Hematopoietic multipotent progenitor cell treated with erythropoietin and hydrocortisone succinate and interleukin-3 and kit ligand, for 8 days (in vitro differentiated cells): ENCODE measurements around the gene SKAP1.
A peak's percentile ranks its signal among the peaks of the same experiment; 100 is the strongest.
"Not testable (repeated sequence)": the region's sequence is repeated elsewhere in the genome, so short reads cannot be mapped to it uniquely, and the experiment has no call there.

Source experiments
- DNase-seq: peaks from one replicate; pipeline ENCODE4 v3.0.0-alpha.2; 2015

The SKAP1 gene

GRCh38 chr17:48410821-48411220, 19.2 kb downstream of the SKAP1 start:
- DNase-seq: not testable (repeated sequence)

GRCh38 chr17:48409607-48410006, 20.4 kb downstream of the SKAP1 start:
- DNase-seq: no peak

- no peak for DNase-seq
Observed at GRCh38 chr17:48406936-48407567, 23.0 kb downstream of the SKAP1 start.

GRCh38 chr17:48394821-48395220, 35.2 kb downstream of the SKAP1 start:
- no peak for DNase-seq

GRCh38 chr17:48393283-48393682, 36.7 kb downstream of the SKAP1 start:
- no peak for DNase-seq

GRCh38 chr17:48392857-48393256, 37.2 kb downstream of the SKAP1 start:
- DNase-seq: no peak

- no peak for DNase-seq
Observed at GRCh38 chr17:48391444-48391843, 38.6 kb downstream of the SKAP1 start.

GRCh38 chr17:48389903-48390302, 40.1 kb downstream of the SKAP1 start:
- no peak for DNase-seq

GRCh38 chr17:48388955-48389743, 40.9 kb downstream of the SKAP1 start:
- no peak for DNase-seq

- no peak for DNase-seq
Observed at GRCh38 chr17:48386826-48387225, 43.2 kb downstream of the SKAP1 start.

GRCh38 chr17:48385319-48385718, 44.7 kb downstream of the SKAP1 start:
- no peak for DNase-seq

- DNase-seq: no peak
Observed at GRCh38 chr17:48384164-48384563, 45.9 kb downstream of the SKAP1 start.

GRCh38 chr17:48382989-48383388, 47.0 kb downstream of the SKAP1 start:
- DNase-seq: no peak

- no peak for DNase-seq
Observed at GRCh38 chr17:48378708-48379392, 51.2 kb downstream of the SKAP1 start.

- no peak for DNase-seq
Observed at GRCh38 chr17:48378238-48378637, 51.8 kb downstream of the SKAP1 start.

- no peak for DNase-seq
Observed at GRCh38 chr17:48376682-48377325, 53.2 kb downstream of the SKAP1 start.

GRCh38 chr17:48375356-48375755, 54.7 kb downstream of the SKAP1 start:
- DNase-seq: no peak

- peak; percentile 83 for DNase-seq
Observed at GRCh38 chr17:48374650-48375230, 55.3 kb downstream of the SKAP1 start.

GRCh38 chr17:48373883-48374282, 56.1 kb downstream of the SKAP1 start:
- DNase-seq: no peak

GRCh38 chr17:48373130-48373830, 56.7 kb downstream of the SKAP1 start:
- peak; percentile 42 for DNase-seq

GRCh38 chr17:48368967-48369366, 61.0 kb downstream of the SKAP1 start:
- DNase-seq: not testable (repeated sequence)

GRCh38 chr17:48368352-48368908, 61.6 kb downstream of the SKAP1 start:
- DNase-seq: peak; percentile 42
